ENCODE results near the gene SIGLEC9.

The SIGLEC9 gene

GRCh38 chr19:51094696-51095279 lies 29.9 kb upstream of the SIGLEC9 start:
- H3K4me3 ChIP-seq (ENCODE audit: low read depth, low read length) = no peak overlapping the region
- in situ Hi-C loops (cut with HindIII; ENCODE audit: low sequenced_read_pairs) = no loop called here
- peak; percentile 67 for TF ChIP-seq CTCF (IDR thresholded peaks at IDR 0.05; ENCODE audit: low read depth, low read length, missing control alignments)
- no peak for DNase-seq (ENCODE audit: low read depth)

GRCh38 chr19:51096473-51097165 lies 28.1 kb upstream of the SIGLEC9 start:
- in situ Hi-C loops (cut with HindIII; ENCODE audit: low sequenced_read_pairs) = no loop called here
- no peak for DNase-seq (ENCODE audit: low read depth)
- no peak for TF ChIP-seq CTCF (IDR thresholded peaks at IDR 0.05; ENCODE audit: low read depth, low read length, missing control alignments)
- no peak overlapping the region for H3K4me3 ChIP-seq (ENCODE audit: low read depth, low read length)

DNA sequence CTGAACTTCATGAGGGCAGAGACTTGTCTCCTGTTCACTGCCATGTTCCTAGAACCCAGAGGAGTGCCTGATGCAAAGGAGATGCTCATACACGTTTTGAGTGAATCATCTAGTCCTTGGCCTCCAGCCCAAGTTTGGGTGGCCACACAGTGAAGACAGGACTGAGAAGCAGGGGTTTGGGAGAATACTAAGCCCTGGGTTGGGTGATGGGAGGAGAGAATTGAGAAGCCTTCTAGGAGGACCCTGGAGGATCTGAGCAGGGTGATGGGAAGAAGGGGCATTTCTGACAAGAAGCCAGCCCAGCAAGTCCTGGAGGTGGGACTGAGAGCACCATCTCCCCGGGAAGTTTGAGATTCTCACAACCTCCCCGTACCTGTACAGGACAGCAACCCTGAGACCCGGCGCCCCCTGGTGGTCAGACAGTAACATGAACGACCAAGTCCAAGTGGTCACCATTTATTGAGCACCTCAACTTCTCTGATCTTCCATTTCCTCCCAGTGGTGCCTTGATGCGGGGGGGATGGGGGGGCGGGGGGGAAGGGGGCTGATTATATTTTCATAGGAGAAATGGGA lies 27.5 kb upstream of the SIGLEC9 start:
- TF ChIP-seq CTCF (IDR thresholded peaks at IDR 0.05; ENCODE audit: low read depth, low read length, missing control alignments) = peak; percentile 69
- in situ Hi-C loops (cut with HindIII; ENCODE audit: low sequenced_read_pairs) = no loop called here
- DNase-seq (ENCODE audit: low read depth) = peak; percentile 4

DNA sequence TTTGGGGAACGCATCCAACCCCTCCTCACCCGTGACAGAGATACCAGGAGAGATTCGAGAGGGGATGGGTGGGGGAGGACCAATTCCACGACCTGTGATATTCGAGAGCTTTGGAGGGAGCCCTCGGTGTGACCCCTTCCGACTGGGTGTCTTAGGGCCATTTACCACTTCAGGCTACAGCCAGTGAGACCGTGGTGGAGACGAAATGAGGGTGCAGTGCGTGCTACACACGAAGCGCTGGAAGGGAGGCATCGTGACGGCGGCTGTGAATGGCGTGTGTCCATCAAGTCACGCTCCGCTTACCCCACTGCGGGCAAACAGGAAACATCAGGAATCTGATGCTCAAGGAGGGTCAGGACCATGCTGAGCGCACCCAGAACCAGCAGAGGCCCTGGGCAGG lies 26.9 kb upstream of the SIGLEC9 start:
- no peak for DNase-seq (ENCODE audit: low read depth)
- no peak overlapping the region for H3K4me3 ChIP-seq (ENCODE audit: low read depth, low read length)
- TF ChIP-seq CTCF (IDR thresholded peaks at IDR 0.05; ENCODE audit: low read depth, low read length, missing control alignments) = no peak
- in situ Hi-C loops (cut with HindIII; ENCODE audit: low sequenced_read_pairs) = no loop called here

More for the DNA sequence above, 27.5 kb upstream of the SIGLEC9 start:
- no peak overlapping the region for H3K4me3 ChIP-seq (ENCODE audit: low read depth, low read length)

DNA sequence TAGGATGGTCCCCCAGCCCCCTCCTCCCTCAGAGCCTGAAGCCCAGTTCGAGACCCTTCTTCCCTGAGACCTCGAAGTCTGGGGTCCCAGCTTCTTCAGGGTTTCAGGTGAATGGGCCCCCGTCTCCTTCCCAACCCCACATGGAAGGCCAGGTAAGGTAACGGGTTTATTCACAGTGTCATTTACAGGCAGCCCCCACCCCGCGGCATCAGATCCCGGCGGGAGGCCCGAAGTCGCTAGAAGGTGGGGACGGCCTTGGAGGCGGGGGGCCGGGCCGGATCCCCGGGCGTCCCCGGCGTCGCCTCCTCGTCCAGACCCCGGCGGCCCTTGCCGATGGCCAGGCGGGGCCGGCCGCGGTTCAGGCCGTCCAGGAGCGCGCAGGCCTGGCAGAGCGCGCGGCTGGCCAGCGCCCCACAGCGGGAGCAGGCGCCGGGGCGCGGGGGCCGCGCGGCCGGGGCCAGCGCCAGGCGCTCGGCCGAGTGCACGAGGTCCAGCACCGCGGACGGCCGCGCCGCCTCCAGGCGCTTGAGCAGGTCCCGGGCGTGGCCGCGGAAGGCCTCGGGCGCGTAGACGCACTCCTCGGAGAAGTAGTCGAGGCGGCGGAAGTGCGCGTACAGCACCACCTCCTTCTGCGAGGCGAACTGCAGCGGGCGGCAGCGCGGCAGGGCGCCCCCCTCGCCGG lies 26.2 kb upstream of the SIGLEC9 start:
- in situ Hi-C loops (cut with HindIII; ENCODE audit: low sequenced_read_pairs) = no loop called here
- no peak for DNase-seq (ENCODE audit: low read depth)
- no peak overlapping the region for H3K4me3 ChIP-seq (ENCODE audit: low read depth, low read length)
- TF ChIP-seq CTCF (IDR thresholded peaks at IDR 0.05; ENCODE audit: low read depth, low read length, missing control alignments) = no peak

- no peak overlapping the region for H3K4me3 ChIP-seq (ENCODE audit: low read depth, low read length)
- in situ Hi-C loops (cut with HindIII; ENCODE audit: low sequenced_read_pairs) = no loop called here
Measured at GRCh38 chr19:51099047-51099382, 25.7 kb upstream of the SIGLEC9 start.

More at GRCh38 chr19:51099047-51099382, 25.7 kb upstream of the SIGLEC9 start:
- no peak for DNase-seq (ENCODE audit: low read depth)
- TF ChIP-seq CTCF (IDR thresholded peaks at IDR 0.05; ENCODE audit: low read depth, low read length, missing control alignments) = no peak

Measured in astrocyte of the cerebellum (primary cell).